ENCODE data around the gene FMN1.

DNA sequence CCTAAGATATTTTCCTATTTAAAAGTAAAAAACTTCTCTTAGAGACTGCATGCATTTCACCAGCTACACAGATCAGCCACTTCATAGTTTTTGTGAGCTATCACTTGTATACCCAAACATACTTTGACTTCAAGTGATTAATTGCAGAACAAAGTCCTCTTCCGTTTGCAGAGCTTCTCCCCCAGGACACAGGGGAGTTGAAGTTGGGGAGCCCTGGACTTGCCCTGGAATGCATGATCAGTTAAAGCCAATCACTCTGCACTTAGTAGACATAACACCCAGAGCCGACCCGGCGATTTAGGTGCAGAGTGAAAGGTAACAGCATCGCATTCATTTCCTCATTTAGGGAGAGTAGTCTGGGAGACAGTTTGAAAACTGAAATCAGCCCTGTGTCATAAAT lies 406.6 kb downstream of the FMN1 start:
- TF ChIP-seq, protein P1, sequence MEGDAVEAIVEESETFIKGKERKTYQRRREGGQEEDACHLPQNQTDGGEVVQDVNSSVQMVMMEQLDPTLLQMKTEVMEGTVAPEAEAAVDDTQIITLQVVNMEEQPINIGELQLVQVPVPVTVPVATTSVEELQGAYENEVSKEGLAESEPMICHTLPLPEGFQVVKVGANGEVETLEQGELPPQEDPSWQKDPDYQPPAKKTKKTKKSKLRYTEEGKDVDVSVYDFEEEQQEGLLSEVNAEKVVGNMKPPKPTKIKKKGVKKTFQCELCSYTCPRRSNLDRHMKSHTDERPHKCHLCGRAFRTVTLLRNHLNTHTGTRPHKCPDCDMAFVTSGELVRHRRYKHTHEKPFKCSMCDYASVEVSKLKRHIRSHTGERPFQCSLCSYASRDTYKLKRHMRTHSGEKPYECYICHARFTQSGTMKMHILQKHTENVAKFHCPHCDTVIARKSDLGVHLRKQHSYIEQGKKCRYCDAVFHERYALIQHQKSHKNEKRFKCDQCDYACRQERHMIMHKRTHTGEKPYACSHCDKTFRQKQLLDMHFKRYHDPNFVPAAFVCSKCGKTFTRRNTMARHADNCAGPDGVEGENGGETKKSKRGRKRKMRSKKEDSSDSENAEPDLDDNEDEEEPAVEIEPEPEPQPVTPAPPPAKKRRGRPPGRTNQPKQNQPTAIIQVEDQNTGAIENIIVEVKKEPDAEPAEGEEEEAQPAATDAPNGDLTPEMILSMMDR (IDR thresholded peaks at IDR 0.05) = no peak
- TF ChIP-seq POLR2A (IDR thresholded peaks at IDR 0.05) = no peak

All from esophagus squamous epithelium (tissue), 4 donors.